Testis (tissue), 3 donors: ENCODE data around the gene MEGF6. TPM values are rescaled to one million over a fixed set of nuclear protein-coding genes. Genes with fewer than 3 reads are reported as not detected.

Source experiments
- DNase-seq: peaks from one replicate; pipeline ENCODE4 v3.0.0-alpha.2; 2019
- H3K27ac ChIP-seq, 2 donors: fragments of 200-600 bp; sonication (generic); one replicate each; pipeline ENCODE4 v1.5.1; 2019
- H3K27me3 ChIP-seq: fragments of 200-600 bp; sonication (generic); one replicate; pipeline ENCODE4 v1.5.1; 2019
- H3K36me3 ChIP-seq: fragments of 200-600 bp; sonication (generic); one replicate; pipeline ENCODE4 v1.5.1; 2017; ENCODE audit warnings: low read depth; ENCODE audit errors: missing control alignments
- H3K4me1 ChIP-seq: fragments of 200-600 bp; sonication (generic); one replicate; pipeline ENCODE4 v1.5.1; 2019
- H3K4me3 ChIP-seq, 2 donors: fragments of 200-600 bp; sonication (generic); one replicate each; pipeline ENCODE4 v1.5.1; 2017 to 2019
- H3K9me3 ChIP-seq: fragments of 200-600 bp; sonication (generic); one replicate; pipeline ENCODE4 v1.5.1; 2017
- CTCF ChIP-seq, 3 experiments: fragments of 450-650 bp in 2 of 3; fragments of 200-600 bp in 1 of 3; sonication (generic) in 1 of 3; IDR thresholded peaks; one replicate each; pipeline ENCODE4 v1.5.1; 2016 to 2019; ENCODE audit warnings: antibody characterized with exemption in 3 of 3, mild to moderate bottlenecking in 2 of 3, moderate library complexity in 1 of 3
- POLR2A ChIP-seq: fragments of 450-650 bp; IDR thresholded peaks from one replicate; pipeline ENCODE4 v1.6.1; 2017; ENCODE audit warnings: antibody characterized with exemption, mild to moderate bottlenecking, moderate library complexity
- whole genome bisulfite sequencing, 2 donors: methylation state at CpG; one replicate each; pipeline ENCODE4 v1.1.5; 2018; 5-methylcytosine and 5-hydroxymethylcytosine counted together
- intact Hi-C: fragments of 100-400 bp; cut with DNase I; formaldehyde crosslinking; loops from one replicate; pipeline ENCODE4 v1.15.1; 2023; ENCODE audit warnings: low total_unique reads
- polyA plus RNA-seq: library from polyadenylated mRNA; stranded (reverse); fragments of 350-450 nt; fragmentation: Illumina TruSeq; extraction: RNeasy Lipid Tissue Mini Kit (QIAGEN cat#74804); gene quantifications from one replicate; pipeline ENCODE4 v1.2.3, GENCODE V29; 2014; ENCODE audit warnings: low read depth, low replicate concordance; ENCODE audit not compliant: insufficient read depth
- total RNA-seq, 2 donors: library from RNA; depleted of rRNA; stranded (reverse); fragments of >200 nt; gene quantifications; one replicate each; pipeline ENCODE4 v1.2.3, GENCODE V29; 2016

The MEGF6 gene
- total and polyA plus RNA-seq, 3 donors from 2014 or later = 9.0 to 26.4 (median 16.1) TPM

- Histone ChIP-seq H3K27ac (no peak overlapping the region), H3K27me3 (no peaks in the 10 kb centered on the region), H3K36me3 (no peaks in the 10 kb centered on the region), H3K9me3 (no peaks in the 10 kb centered on the region), H3K4me1 (peaks cover 22% of the 10 kb centered on the region), H3K4me3 (no peak overlapping the region)
- intact Hi-C loops = no loop called here
- no peak for DNase-seq
- WGBS, 2 donors = 82 to 88% methylated on average over 25 to 28 of the region's 28 CpGs
- TF ChIP-seq POLR2A (no peak), CTCF (IDR thresholded peaks at IDR 0.05) (no peak)
Observed at GRCh38 chr1:3465091-3465934, 146.0 kb downstream of the MEGF6 start.

DNA sequence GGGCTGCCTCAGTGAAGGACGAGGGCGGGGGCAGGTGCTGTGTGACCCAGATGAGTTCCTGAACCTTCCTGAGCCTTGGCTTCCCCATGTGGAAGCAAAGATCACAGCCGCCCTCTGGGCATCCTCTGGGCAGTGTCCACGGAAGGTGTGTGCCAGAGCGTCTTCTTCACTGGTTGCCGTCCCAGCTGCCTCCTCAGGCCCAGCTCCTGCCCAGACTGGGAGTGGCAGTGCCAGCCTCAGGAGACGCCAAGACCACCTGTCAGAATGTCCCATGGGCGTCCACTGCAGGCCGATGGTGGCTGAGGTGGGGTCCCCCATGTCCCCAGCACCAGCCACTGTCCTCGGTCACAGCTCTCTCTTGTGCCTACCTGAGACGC, 146.7 kb downstream of the MEGF6 start:
- WGBS, 2 donors = 97% methylated on average over 11 of the region's 11 CpGs; no CpG with 5 or more reads in 1 of the 2 donors
- no peak for TF ChIP-seq POLR2A
- TF ChIP-seq CTCF (IDR thresholded peaks at IDR 0.05) = no peak
- peaks cover 27% of the 10 kb centered on the region for H3K4me1 ChIP-seq

GRCh38 chr1:3463891-3464648, 147.2 kb downstream of the MEGF6 start:
- Histone ChIP-seq H3K9me3 (no peaks in the 10 kb centered on the region), H3K27me3 (no peaks in the 10 kb centered on the region), H3K4me1 (peaks cover 27% of the 10 kb centered on the region), H3K27ac (no peak overlapping the region), H3K36me3 (no peaks in the 10 kb centered on the region), H3K4me3 (no peak overlapping the region)
- TF ChIP-seq CTCF (IDR thresholded peaks at IDR 0.05) (no peak), POLR2A (no peak)
- DNase-seq = no peak
- WGBS, 2 donors = 91% methylated on average over 8 to 21 of the region's 21 CpGs
- intact Hi-C loops = no loop called here

More for the DNA sequence above, 146.7 kb downstream of the MEGF6 start:
- H3K36me3 ChIP-seq = no peaks in the 10 kb centered on the region
- H3K27ac ChIP-seq = no peak overlapping the region
- no peak overlapping the region for H3K4me3 ChIP-seq
- intact Hi-C loops = no loop called here
- H3K9me3 ChIP-seq = no peaks in the 10 kb centered on the region
- no peaks in the 10 kb centered on the region for H3K27me3 ChIP-seq
- no peak for DNase-seq

DNA sequence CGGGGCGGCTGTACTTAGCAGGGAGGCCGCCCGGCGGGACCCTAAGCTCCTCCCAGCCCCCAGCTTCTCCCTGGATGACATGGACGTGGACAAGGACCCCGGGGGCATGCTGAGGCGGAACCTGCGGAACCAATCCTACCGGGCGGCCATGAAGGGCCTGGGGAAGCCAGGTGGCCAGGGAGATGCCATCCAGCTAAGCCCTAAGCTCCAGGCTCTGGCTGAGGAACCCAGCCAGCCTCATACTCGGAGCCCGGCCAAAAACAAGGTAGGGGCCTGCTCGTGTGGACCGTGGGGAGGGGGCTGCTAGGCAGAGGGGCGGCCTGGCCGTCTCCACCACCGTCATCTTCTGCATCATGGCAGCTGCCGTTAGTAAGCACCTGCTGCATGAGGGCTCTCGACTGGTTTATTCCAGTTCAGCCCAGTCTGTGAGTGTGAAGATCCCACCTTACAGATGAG, 147.9 kb downstream of the MEGF6 start:
- Histone ChIP-seq H3K9me3 (no peaks in the 10 kb centered on the region), H3K4me1 (peaks cover 27% of the 10 kb centered on the region), H3K27ac (no peak overlapping the region), H3K27me3 (no peaks in the 10 kb centered on the region), H3K36me3 (no peaks in the 10 kb centered on the region), H3K4me3 (no peak overlapping the region)
- no peak for TF ChIP-seq CTCF (IDR thresholded peaks at IDR 0.05)
- TF ChIP-seq POLR2A = no peak
- WGBS, 2 donors = 95 to 96% methylated on average over 7 to 20 of the region's 20 CpGs
- no peak for DNase-seq
- intact Hi-C loops = no loop called here
